K562 treated with DMSO at 1 percent for 48 hours (cell line): ENCODE results near the gene SH3GL3. TPM values are rescaled to one million over a fixed set of nuclear protein-coding genes. Genes with fewer than 3 reads are reported as not detected.

Source experiments
- total RNA-seq: library from RNA; unstranded; fragments of 300-600 nt; gene quantifications from 2 replicates; pipeline ENCODE4 v1.2.3, GENCODE V29; 2022; ENCODE audit warnings: low replicate concordance; ENCODE audit errors: extremely low read depth

Gene SH3GL3
- total RNA-seq, result not detected in 2 replicates

GRCh38 chr15:83446904-83447709 is at the start of gene SH3GL3:
Gene SH3GL3 (plus strand): TSS chr15:83447341. CDS start chr15:83447534, 193 bp downstream.

GRCh38 chr15:83653639-83654378 is 206.7 kb downstream of the SH3GL3 start, which contains the start of gene ADAMTSL3:
Gene ADAMTSL3 (plus strand): TSS chr15:83654123. CDS start chr15:83655762, 1,639 bp downstream.

Other genes starting within 250 kb of the SH3GL3 start
- gene HDGFL3, start 239.5 kb upstream of the SH3GL3 start, total RNA-seq, result not detected in 2 replicates
- gene BNC1, start 162.7 kb upstream of the SH3GL3 start, total RNA-seq, result not detected in 2 replicates
- not detected in 2 replicates for gene ADAMTSL3, start 206.8 kb downstream of the SH3GL3 start, total RNA-seq